Activated T-helper 1 cell treated with Interleukin-2 at 50 U/mL for 16 hours (primary cell): ENCODE data around the gene ARHGEF6.
"Not testable (repeated sequence)": the region's sequence is repeated elsewhere in the genome, so short reads cannot be mapped to it uniquely, and the experiment has no call there.

Experiments used
- DNase-seq: peaks from one replicate; pipeline ENCODE4 v3.0.0-alpha.2; 2020; ENCODE audit warnings: low read depth

Gene ARHGEF6

DNA sequence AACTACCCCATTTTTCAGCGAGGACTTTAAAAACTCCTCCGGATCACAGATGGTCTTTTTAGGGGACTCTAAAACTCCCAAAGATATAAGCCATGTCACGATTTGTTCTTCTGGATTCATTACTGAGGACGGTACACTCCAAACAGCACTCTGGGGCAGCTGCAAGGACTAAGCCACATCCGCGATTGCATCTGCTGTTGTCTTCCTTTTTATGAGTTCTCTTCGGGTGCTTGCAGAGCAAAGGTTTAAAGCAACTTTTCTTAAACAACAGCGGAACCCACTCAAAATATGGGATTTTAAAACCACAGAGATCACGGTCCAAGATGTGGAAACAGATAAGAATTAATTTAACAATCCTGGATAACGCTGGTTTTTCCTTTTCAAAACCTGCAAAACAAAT lies at the start of gene ARHGEF6:
ARHGEF6 (minus strand) TSS at position 170 of the 400 bp plus-strand sequence; CDS start at position 120, 50 bp downstream.
- DNase-seq, result no peak

- DNase-seq, result no peak
Measured at GRCh38 chrX:136829413-136829812, 48.7 kb upstream of the ARHGEF6 start.

DNA sequence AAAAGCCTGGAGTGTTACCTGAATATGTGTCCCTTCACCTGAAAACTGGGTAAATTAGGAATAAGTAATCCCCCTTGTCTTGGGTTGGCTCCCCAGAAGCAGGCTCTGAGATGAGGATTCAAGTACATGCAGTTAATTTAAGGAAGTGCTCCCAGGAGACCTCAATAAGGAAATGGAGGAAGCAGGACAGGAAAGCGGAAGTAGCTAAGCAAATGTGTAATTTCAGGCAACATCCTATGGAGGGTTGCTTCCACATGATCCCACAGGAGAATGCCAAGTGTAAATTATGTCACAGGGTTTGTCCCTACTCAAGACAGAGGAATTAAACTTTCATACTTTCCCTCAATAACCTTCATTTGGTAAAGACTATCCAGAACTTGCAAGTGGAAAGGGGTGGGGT lies 48.1 kb upstream of the ARHGEF6 start:
- no peak for DNase-seq

- DNase-seq, result no peak
Measured at GRCh38 chrX:136827026-136827425, 46.3 kb upstream of the ARHGEF6 start.

- DNase-seq, result no peak
Measured at GRCh38 chrX:136825771-136826170, 45.0 kb upstream of the ARHGEF6 start.

DNA sequence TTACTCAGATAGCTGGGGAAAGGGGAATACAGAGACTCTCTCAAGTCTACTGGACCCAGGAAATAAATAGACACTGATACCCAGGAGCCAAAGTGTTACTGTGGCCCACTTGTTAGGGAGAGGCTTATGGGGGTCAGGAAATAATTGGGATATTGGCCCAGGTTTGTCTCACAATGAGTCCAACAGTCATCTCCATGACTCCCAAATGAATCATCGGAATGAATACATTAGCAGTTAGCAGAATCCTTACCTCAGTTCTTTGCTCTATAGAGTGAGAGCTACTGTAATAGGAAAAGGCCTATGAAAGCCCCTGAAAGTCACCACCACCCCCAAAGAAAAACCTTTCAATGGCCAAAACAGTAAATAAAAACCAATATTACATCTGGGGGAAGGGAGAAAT lies 42.4 kb upstream of the ARHGEF6 start:
- no peak for DNase-seq

GRCh38 chrX:136822337-136823095 lies 41.8 kb upstream of the ARHGEF6 start:
- no peak for DNase-seq

GRCh38 chrX:136819756-136820155 lies 39.0 kb upstream of the ARHGEF6 start:
- not testable (repeated sequence) for DNase-seq

DNA sequence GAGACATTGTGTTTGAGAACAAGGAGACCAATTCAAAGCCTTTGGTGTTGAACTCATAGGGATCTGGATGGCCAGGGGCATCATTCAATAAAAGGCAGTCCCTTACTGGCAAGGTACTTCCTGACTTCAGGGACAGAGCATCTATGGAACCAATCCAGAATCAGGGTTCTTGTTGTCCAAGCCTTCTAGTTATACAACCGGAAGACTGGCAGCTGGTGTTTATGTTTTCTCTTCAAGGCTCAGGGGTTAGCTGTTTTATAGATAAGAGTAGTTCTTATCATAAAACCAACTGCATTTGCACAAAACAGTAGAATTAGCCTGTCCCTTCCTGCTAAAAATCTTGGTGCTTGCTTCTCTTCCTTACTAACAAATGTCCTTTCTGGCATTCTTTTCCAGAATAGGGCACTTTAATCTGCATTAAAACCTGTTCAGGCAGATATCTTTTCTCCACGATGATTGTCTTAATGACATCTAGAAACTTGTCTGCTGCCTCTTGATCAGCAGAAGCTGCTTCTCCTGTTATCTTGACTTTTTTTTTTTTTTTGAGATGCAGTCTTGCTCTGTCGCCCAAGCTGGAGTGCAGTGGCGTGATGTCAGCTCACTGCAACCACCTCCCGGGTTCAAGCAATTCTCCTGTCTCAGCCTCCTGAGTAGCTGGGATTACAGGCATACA lies 38.4 kb upstream of the ARHGEF6 start:
- no peak for DNase-seq

GRCh38 chrX:136816975-136817374 lies 36.2 kb upstream of the ARHGEF6 start:
- no peak for DNase-seq

DNA sequence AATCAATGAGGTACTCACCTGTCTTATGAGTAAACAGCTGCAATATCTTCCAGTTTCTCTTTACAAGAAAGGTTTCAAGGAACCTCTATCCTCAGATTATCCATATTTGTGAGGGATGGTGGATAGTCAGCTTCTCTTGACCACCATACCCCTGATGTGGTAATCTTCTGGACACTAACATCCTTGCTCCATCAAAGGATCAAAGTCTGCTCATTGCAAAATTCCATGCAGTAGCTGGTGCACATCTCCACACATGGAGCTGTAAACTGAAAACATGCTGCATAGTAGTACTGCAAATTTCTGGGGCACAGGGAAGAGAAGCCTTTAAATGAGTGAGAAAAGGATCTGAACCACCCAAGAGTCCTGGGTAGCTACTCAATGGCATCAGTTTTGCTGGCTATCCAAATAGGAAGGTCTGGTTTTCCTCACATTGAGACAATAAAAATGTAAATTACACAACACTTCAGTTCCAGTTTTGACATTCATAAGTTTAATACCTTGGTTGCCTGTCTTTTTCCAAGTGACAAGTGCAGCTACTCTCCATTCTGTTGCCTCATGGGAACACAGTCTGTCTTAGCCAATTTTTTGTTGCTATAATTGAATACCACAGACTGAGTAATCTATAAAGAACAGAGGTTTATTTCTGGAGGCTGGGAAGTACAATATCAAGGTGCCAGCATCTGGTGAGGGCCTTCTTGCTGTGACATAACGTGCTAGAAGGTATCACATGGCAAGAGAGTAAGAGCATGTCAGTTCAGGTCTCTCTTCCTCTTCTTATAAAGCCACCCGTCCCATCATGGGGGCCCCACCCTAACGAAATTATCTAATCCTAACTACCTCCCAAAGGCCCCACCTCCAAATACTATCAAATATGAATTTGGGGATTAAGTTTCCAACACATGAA lies 34.4 kb upstream of the ARHGEF6 start:
- no peak for DNase-seq

DNA sequence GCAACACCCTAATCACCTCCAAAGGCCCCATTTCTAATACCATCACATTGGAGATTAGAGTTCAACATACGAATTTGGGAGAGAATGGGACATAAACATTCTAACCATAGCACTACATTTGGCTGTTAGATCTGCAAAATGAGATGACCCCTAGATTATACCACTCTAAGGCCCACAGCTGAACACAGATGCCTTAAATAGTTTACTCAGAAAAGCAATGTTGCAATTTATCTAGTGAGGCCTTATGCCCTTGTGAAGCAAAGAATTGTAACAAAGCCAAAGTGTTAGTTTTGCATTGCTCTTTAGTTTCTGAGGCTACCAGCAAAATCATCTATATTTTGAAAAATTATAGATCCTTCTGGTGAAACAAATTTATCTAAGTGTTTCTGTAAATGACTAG lies 31.6 kb upstream of the ARHGEF6 start:
- DNase-seq, result no peak

- no peak for DNase-seq
Measured at GRCh38 chrX:136810493-136810892, 29.8 kb upstream of the ARHGEF6 start.

- no peak for DNase-seq
Measured at GRCh38 chrX:136806891-136807410, 26.2 kb upstream of the ARHGEF6 start.

DNA sequence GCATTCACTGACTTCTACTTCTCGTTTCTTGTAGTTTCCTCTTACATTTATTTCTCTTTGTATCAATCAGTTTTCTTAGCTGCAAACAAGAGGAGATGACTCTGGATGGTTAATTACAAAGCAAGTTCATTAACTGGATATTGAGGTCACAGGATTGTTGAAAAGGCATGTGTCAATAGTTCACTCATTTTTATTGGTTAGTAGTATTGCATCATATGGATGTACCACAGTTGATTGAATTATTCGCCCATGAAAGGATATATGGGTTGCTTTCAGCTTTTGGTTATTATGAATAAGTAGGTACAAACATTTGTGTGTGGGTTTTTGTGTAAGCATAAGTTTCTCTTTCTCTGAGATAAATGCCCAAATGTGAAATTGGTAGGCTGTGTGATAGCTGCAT lies 21.8 kb upstream of the ARHGEF6 start:
- DNase-seq, result no peak

GRCh38 chrX:136797787-136798186 lies 17.1 kb upstream of the ARHGEF6 start:
- DNase-seq, result no peak

DNA sequence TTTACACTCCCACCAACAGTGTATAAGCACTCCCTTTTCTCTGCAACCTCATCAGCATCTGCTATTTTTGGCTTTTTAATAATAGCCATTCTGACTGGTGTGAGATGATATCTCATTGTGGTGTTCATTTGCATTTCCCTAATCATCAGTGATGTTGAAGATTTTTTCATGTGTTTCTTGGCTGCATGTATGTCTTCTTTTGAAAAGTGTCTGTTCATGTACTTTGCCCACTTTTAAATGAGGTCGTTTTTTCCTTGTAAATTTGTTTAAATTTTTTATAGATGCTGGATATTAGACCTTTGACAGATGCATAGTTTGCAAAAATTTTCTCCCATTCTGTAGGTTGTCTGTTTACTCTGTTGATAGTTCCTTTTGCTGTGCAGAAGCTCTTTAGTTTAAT lies 14.4 kb upstream of the ARHGEF6 start:
- not testable (repeated sequence) for DNase-seq

DNA sequence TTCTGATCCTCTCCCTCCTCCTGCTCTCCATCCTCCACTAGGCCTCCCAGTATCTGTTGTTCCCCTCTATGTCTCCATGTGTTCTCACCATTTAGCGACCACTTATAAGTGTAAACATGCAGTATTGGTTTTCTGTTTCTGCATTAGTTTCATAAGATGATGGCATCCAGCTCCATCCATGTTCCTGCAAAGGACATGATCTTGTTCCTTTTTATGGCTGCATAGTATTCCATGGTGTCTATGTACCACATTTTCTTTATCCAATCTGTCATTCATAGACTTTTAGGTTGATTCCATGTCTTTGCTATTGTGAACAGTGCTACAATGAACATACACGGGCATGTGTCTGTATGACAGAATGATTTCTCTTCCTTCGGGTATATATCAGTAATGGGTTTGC lies 13.9 kb upstream of the ARHGEF6 start:
- DNase-seq, result not testable (repeated sequence)

DNA sequence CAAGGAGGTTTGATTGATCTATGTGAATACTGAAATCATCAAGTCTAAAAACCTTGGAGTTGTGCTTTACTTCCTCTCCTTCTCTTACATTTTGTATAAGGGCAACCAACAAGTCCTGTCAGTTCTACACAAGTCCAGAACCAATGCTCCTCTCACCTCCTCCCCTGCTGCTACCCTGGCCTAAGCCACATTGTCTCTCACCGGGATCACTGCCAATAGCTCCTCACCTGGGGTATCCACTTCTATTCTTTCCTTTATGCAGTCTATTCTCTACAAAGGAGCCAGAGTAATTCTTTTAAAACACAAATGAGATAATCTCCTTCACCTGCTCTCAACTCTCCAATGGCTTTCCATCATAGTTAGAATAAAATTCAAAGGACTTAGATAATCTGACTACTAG lies 13.3 kb upstream of the ARHGEF6 start:
- DNase-seq, result no peak

DNA sequence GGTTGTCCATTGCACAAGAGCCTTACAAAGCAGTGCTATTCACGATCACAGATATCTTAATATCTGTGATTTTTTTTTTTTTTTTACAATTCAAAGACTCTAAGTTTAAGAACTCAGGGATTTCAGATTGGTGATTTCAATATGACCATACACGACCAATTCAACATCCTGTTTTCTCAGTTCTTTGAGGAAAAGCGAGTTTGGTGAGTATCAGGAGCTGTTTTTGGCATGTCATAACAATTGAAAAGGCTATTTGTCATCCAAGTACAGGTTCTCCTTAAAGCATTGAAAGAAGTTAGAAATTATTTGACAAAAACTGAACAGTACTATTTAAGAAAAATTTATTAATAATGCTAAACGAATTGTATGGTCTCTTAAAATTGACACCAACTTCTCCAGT lies 9.1 kb upstream of the ARHGEF6 start:
- DNase-seq, result no peak

DNA sequence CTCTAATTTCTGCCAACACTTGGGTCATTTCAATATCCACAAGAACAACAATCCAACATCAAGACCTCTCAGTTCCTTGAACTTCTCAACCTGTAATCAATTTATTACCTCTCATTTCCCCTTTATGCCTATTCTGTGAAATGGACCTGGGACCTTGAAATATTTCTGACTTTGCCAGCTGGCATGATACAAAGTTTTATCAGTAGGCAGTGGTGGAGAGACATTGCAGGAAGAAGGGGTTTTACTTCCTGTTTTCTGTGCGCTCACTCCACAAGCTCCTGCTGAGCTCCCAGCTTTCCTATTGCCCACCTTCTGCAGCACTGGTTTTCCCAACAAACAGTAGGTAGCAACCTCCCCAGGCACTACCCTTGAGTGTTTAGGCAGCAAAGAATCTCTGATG lies 3.5 kb upstream of the ARHGEF6 start:
- no peak for DNase-seq

- no peak for DNase-seq
Measured at GRCh38 chrX:136783159-136783558, 2.4 kb upstream of the ARHGEF6 start.
